Osteoblast (primary cell): ENCODE measurements around the gene HEATR3. TPM values are rescaled to one million over a fixed set of nuclear protein-coding genes. Genes with fewer than 3 reads are reported as not detected.
A peak's percentile ranks its signal among the peaks of the same experiment; 100 is the strongest.

Experiments
- DNase-seq: peaks from one replicate; pipeline ENCODE4 v3.0.0; 2011; ENCODE audit warnings: low spot score, mixed read lengths; ENCODE audit not compliant: insufficient read length; ENCODE audit errors: missing footprints
- H2AFZ ChIP-seq: 2 replicates; pipeline ENCODE4 v1.6.0; 2011; ENCODE audit warnings: mild to moderate bottlenecking, low read length
- H3K27ac ChIP-seq: 2 replicates; pipeline ENCODE4 v1.5.1; 2011; ENCODE audit warnings: mild to moderate bottlenecking, low read depth, low read length, moderate library complexity
- H3K27me3 ChIP-seq: 2 replicates; pipeline ENCODE4 v1.6.0; 2012; ENCODE audit warnings: mild to moderate bottlenecking, control low read depth, inconsistent platforms, low read length, moderate library complexity; ENCODE audit not compliant: insufficient read depth
- H3K36me3 ChIP-seq: 2 replicates; pipeline ENCODE4 v1.5.1; 2011; ENCODE audit warnings: mild to moderate bottlenecking, low read length, control low read depth, moderate library complexity; ENCODE audit not compliant: insufficient read depth
- H3K4me1 ChIP-seq: 2 replicates; pipeline ENCODE4 v1.5.1; 2011; ENCODE audit warnings: mild to moderate bottlenecking, low read length, control low read depth, moderate library complexity; ENCODE audit not compliant: insufficient read depth
- H3K4me2 ChIP-seq: 2 replicates; pipeline ENCODE4 v1.6.0; 2011; ENCODE audit warnings: mild to moderate bottlenecking, low read length; ENCODE audit not compliant: insufficient read depth
- H3K4me3 ChIP-seq: fragments of 200-600 bp; sonication (generic); 3 replicates; pipeline ENCODE4 v1.5.1; 2012; ENCODE audit warnings: mild to moderate bottlenecking, low read length, inconsistent platforms; ENCODE audit not compliant: insufficient read depth
- H3K79me2 ChIP-seq: 2 replicates; pipeline ENCODE4 v1.6.0; 2012; ENCODE audit warnings: mild to moderate bottlenecking, low read length, control low read depth, inconsistent platforms; ENCODE audit not compliant: insufficient read depth
- H3K9me3 ChIP-seq: 2 replicates; pipeline ENCODE4 v1.5.1; 2011; ENCODE audit warnings: low read depth, low read length, control low read depth
- H4K20me1 ChIP-seq: 2 replicates; pipeline ENCODE4 v1.6.0; 2012; ENCODE audit warnings: mild to moderate bottlenecking, low read length, control low read depth; ENCODE audit not compliant: insufficient read depth
- total RNA-seq: library from RNA; depleted of rRNA; stranded (reverse); fragments of >200 nt; gene quantifications from 2 replicates; pipeline ENCODE4 v1.2.3, GENCODE V29; 2012
- TF ChIP-seq, protein P1 (sequence below): IDR thresholded peaks from 2 replicates; pipeline ENCODE4 v1.5.1; 2011; ENCODE audit warnings: mild to moderate bottlenecking, low read depth, low read length, moderate library complexity; ENCODE audit errors: extremely low read depth

Gene HEATR3
- total RNA-seq, 1 donor = 19.5 TPM

DNA sequence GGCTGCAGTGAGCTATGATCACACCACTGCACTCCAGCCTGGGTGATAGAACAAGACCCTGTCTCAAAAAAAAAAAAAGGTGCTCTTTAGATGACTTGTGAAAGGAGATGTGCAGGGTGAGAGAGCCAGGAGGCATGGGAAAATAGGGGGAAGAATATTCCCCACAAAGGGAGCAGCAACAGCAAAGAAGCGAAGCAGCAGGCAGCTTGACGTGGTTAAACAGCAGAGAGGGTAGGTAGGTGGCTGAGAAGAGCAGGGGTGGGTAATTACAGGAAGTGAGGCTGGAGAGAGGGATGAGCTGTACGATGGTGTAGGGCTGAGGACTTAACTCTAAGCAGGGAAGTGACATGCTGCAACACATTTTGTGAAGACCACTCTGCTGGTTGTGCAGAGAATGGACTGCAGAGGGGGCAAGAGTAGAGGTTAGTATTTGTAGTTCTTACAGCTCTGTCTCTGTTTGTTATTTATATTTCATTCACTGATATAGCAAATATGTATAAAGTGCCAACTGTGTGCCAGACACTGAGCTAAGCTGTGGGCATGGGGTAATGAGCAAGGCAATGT is 1.6 kb downstream of the HEATR3 start:
- Histone ChIP-seq H3K36me3 (peaks cover 26% of the 10 kb centered on the region), H3K9me3 (no peaks in the 10 kb centered on the region), H3K79me2 (peaks cover 53% of the 10 kb centered on the region), H3K4me1 (peaks cover 26% of the 10 kb centered on the region), H3K4me2 (peak overlapping the region; percentile 94), H3K27ac (peak overlapping the region; percentile 75), H3K4me3 (peak overlapping the region; percentile 36), H3K27me3 (no peaks in the 10 kb centered on the region), H4K20me1 (peaks cover 17% of the 10 kb centered on the region), H2AFZ (no peak overlapping the region)
- DNase-seq = peak; percentile 76
- TF ChIP-seq, protein P1, sequence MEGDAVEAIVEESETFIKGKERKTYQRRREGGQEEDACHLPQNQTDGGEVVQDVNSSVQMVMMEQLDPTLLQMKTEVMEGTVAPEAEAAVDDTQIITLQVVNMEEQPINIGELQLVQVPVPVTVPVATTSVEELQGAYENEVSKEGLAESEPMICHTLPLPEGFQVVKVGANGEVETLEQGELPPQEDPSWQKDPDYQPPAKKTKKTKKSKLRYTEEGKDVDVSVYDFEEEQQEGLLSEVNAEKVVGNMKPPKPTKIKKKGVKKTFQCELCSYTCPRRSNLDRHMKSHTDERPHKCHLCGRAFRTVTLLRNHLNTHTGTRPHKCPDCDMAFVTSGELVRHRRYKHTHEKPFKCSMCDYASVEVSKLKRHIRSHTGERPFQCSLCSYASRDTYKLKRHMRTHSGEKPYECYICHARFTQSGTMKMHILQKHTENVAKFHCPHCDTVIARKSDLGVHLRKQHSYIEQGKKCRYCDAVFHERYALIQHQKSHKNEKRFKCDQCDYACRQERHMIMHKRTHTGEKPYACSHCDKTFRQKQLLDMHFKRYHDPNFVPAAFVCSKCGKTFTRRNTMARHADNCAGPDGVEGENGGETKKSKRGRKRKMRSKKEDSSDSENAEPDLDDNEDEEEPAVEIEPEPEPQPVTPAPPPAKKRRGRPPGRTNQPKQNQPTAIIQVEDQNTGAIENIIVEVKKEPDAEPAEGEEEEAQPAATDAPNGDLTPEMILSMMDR = peak; percentile 66

DNA sequence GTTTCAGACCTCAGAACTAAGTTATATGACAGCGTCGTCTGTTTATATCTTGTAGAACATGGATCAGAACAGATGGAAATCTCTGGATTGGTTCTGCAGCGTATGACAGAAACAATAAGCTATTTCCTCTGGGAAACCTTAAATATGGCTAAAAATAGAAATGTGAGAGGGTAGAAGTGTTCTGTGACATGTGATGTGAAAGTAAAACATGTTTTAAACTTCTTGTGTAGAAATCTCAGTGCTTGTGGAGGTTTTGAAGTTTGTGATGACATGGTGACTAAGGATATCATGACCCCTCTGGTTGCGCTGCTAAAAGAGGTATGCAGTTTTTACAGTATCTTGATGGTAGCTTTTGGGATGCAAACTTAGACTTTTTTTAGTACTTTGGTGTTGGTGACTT is 2.8 kb downstream of the HEATR3 start:
- no peak for DNase-seq
- no peaks in the 10 kb centered on the region for H3K9me3 ChIP-seq
- no peak overlapping the region for H3K4me3 ChIP-seq
- H3K36me3 ChIP-seq = peaks cover 26% of the 10 kb centered on the region
- H3K27ac ChIP-seq = peak overlapping the region; percentile 26
- H3K4me1 ChIP-seq = peaks cover 26% of the 10 kb centered on the region
- H3K27me3 ChIP-seq = no peaks in the 10 kb centered on the region
- no peak overlapping the region for H2AFZ ChIP-seq
- peaks cover 17% of the 10 kb centered on the region for H4K20me1 ChIP-seq
- TF ChIP-seq, protein P1 = no peak
- H3K79me2 ChIP-seq = peaks cover 59% of the 10 kb centered on the region
- peak overlapping the region; percentile 94 for H3K4me2 ChIP-seq

DNA sequence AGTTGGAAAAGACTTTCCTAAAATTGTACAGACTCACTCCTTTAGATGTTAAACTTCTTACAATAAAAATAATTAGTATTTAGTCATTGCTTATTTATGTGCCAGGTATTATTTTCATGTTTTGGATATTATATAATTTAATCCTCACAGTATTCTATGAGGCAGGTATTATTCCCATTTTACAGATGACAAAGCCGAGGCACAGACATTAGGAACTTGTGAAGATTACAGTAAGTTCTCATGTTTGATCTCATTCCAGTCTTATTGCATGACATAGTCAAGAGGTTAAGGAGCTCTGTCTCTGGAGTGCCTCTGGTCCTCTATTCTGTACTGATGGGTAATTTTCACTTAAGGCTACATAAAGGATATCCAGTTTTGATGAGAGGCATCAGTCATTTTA is 3.3 kb downstream of the HEATR3 start:
- no peak overlapping the region for H3K4me2 ChIP-seq
- TF ChIP-seq, protein P1 = no peak
- peaks cover 59% of the 10 kb centered on the region for H3K79me2 ChIP-seq
- no peak overlapping the region for H2AFZ ChIP-seq
- H3K36me3 ChIP-seq = peaks cover 27% of the 10 kb centered on the region
- H3K27ac ChIP-seq = peak overlapping the region; percentile 26
- no peak overlapping the region for H3K4me3 ChIP-seq
- peaks cover 17% of the 10 kb centered on the region for H4K20me1 ChIP-seq
- DNase-seq = no peak
- H3K27me3 ChIP-seq = no peaks in the 10 kb centered on the region
- no peaks in the 10 kb centered on the region for H3K9me3 ChIP-seq
- H3K4me1 ChIP-seq = peaks cover 26% of the 10 kb centered on the region

DNA sequence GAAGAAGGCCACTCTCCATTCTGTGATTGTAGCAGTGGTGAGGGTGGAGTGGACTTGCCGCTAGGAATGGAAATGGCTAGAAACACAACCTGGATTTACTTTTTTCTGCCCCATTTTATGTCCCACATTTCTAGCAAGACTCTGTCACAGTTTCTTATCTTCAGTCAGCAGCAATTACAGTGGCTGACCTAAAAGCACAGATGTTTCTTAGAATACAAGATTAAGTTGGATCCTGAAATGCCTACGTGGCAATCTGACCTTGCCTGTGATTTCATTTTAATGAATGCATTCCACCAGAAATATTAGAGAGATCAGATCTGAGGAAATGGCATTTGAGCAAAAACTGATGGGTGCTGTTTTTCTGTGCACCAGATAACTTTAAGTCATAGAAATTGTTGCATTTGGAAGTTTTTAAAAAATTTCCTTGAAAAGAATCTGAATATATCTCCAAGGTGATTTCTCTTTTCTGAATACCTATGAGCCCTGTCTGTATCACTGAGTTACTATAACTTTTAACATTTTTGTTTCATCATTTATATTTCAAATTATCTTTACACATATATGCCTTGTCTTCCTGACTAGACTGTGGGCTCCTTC is 5.4 kb downstream of the HEATR3 start:
- peaks cover 59% of the 10 kb centered on the region for H3K79me2 ChIP-seq
- peaks cover 23% of the 10 kb centered on the region for H3K4me1 ChIP-seq
- H4K20me1 ChIP-seq = peaks cover 17% of the 10 kb centered on the region
- no peak overlapping the region for H3K4me3 ChIP-seq
- no peak overlapping the region for H3K4me2 ChIP-seq
- DNase-seq = no peak
- no peaks in the 10 kb centered on the region for H3K27me3 ChIP-seq
- H3K9me3 ChIP-seq = no peaks in the 10 kb centered on the region
- H3K27ac ChIP-seq = peak overlapping the region; percentile 9
- H2AFZ ChIP-seq = no peak overlapping the region
- H3K36me3 ChIP-seq = peaks cover 38% of the 10 kb centered on the region
- TF ChIP-seq, protein P1 = no peak
